Epidermal melanocyte (primary cell): Measurements from ENCODE around the gene LPAR5.

Experiments used
- DNase-seq: peaks from one replicate; pipeline ENCODE4 v3.0.0; 2011; ENCODE audit warnings: low spot score; ENCODE audit not compliant: insufficient read length

Gene LPAR5

GRCh38 chr12:6639151-6639801 lies 3.5 kb upstream of the LPAR5 start:
- DNase-seq, result no peak

GRCh38 chr12:6638305-6638704 lies 2.5 kb upstream of the LPAR5 start:
- no peak for DNase-seq

- DNase-seq, result no peak
These were observed 344 bp downstream of the LPAR5 start for GRCh38 chr12:6635375-6635855.

GRCh38 chr12:6632026-6632983 lies 3.5 kb downstream of the LPAR5 start:
- no peak for DNase-seq

- DNase-seq, result no peak
These were observed 4.2 kb downstream of the LPAR5 start for GRCh38 chr12:6631549-6631961.

- DNase-seq, result no peak
These were observed 5.0 kb downstream of the LPAR5 start for GRCh38 chr12:6630736-6631135.

GRCh38 chr12:6627616-6628015 lies 8.1 kb downstream of the LPAR5 start:
- no peak for DNase-seq

- no peak for DNase-seq
These were observed 9.0 kb downstream of the LPAR5 start for GRCh38 chr12:6626654-6627283.

GRCh38 chr12:6620885-6621274 lies 14.9 kb downstream of the LPAR5 start:
- no peak for DNase-seq

- DNase-seq, result no peak
These were observed 15.4 kb downstream of the LPAR5 start for GRCh38 chr12:6620137-6620884.

- DNase-seq, result no peak
These were observed 17.1 kb downstream of the LPAR5 start for GRCh38 chr12:6618483-6619225.

- no peak for DNase-seq
These were observed 20.0 kb downstream of the LPAR5 start for GRCh38 chr12:6615802-6616201.

- DNase-seq, result no peak
These were observed 21.1 kb downstream of the LPAR5 start for GRCh38 chr12:6614513-6615172.

- DNase-seq, result peak; percentile 92
These were observed 21.8 kb downstream of the LPAR5 start for GRCh38 chr12:6613776-6614512.

- DNase-seq, result peak; percentile 37
These were observed 22.6 kb downstream of the LPAR5 start for GRCh38 chr12:6613015-6613775.

- no peak for DNase-seq
These were observed 23.1 kb downstream of the LPAR5 start for GRCh38 chr12:6612652-6613014.

GRCh38 chr12:6612247-6612646 lies 23.5 kb downstream of the LPAR5 start:
- DNase-seq, result no peak

GRCh38 chr12:6608592-6609281 lies 27.0 kb downstream of the LPAR5 start:
- DNase-seq, result no peak
